Measurements from ENCODE around the gene SV2A.
"Not testable (repeated sequence)": the region's sequence is repeated elsewhere in the genome, so short reads cannot be mapped to it uniquely, and the experiment has no call there.

The SV2A gene

DNA sequence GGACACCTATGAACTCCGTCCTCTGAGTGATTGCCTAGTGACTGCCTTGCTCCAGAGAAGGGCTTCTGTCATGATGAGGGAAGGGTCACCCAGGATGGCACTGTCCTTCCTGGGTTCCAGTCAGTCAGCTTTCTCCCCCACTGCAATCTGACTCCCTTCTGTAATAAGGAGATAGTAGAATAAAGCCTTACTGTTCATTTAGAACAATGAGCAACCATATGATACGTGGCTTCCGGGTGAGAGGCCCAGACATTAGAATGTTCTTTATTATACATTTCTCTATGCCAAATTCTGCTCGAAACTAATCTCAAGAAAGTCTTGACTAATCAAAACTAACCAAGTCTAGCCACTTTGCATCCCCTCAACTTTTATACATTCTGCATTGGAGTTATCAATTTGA lies 27.6 kb upstream of the SV2A start:
- ATAC-seq (ENCODE audit: low read depth) (no peak), DNase-seq (ENCODE audit: low spot score) (no peak)
- TF ChIP-seq CTCF (IDR thresholded peaks at IDR 0.05; ENCODE audit: poor library complexity, severe bottlenecking): no peak
- Histone ChIP-seq H3K4me1 (ENCODE audit: insufficient read depth, poor library complexity, severe bottlenecking) (peaks cover 5% of the 10 kb centered on the region), H3K9me3 (ENCODE audit: severe bottlenecking) (no peaks in the 10 kb centered on the region), H3K36me3 (ENCODE audit: low read depth) (peaks cover 36% of the 10 kb centered on the region), H3K27me3 (ENCODE audit: insufficient read depth, poor library complexity, severe bottlenecking) (no peaks in the 10 kb centered on the region), H3K4me3 (ENCODE audit: severe bottlenecking) (no peak overlapping the region), H3K27ac (ENCODE audit: poor library complexity, severe bottlenecking) (no peak overlapping the region)

- H3K27ac ChIP-seq (ENCODE audit: poor library complexity, severe bottlenecking): no peak overlapping the region
- no peak for DNase-seq (ENCODE audit: low spot score)
- no peaks in the 10 kb centered on the region for H3K9me3 ChIP-seq (ENCODE audit: severe bottlenecking)
- H3K27me3 ChIP-seq (ENCODE audit: insufficient read depth, poor library complexity, severe bottlenecking): no peaks in the 10 kb centered on the region
- TF ChIP-seq CTCF (IDR thresholded peaks at IDR 0.05; ENCODE audit: poor library complexity, severe bottlenecking): no peak
- peaks cover 23% of the 10 kb centered on the region for H3K4me1 ChIP-seq (ENCODE audit: insufficient read depth, poor library complexity, severe bottlenecking)
- H3K36me3 ChIP-seq (ENCODE audit: low read depth): peaks cover 24% of the 10 kb centered on the region
- ATAC-seq (ENCODE audit: low read depth): no peak
- no peak overlapping the region for H3K4me3 ChIP-seq (ENCODE audit: severe bottlenecking)
Measured at GRCh38 chr1:149942885-149943284, 25.2 kb upstream of the SV2A start.

DNA sequence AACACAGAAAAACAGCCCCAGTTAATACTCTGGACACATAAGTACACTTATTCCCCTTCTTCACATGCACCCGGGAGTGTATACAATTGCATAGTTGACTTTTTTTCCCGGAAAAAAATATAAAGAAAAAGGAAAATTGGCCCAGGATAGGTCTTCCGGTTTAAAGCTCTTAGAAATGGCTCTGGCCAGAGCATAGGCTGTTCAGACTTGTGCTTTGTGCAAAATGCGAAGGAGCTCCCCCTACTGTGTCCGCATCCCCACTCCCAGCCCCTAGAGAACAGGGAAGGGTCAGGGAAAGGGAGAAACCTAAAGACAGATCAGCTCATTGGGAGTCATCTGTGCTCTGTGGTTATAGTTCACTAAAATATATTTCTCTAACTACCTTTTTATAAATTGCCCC lies 24.6 kb upstream of the SV2A start:
- peak; percentile 28; the same call in 2 of the 3 replicates for ATAC-seq (ENCODE audit: low read depth)
- TF ChIP-seq CTCF (IDR thresholded peaks at IDR 0.05; ENCODE audit: poor library complexity, severe bottlenecking): peak; percentile 44
- peaks cover 21% of the 10 kb centered on the region for H3K36me3 ChIP-seq (ENCODE audit: low read depth)
- no peak overlapping the region for H3K4me3 ChIP-seq (ENCODE audit: severe bottlenecking)
- no peaks in the 10 kb centered on the region for H3K27me3 ChIP-seq (ENCODE audit: insufficient read depth, poor library complexity, severe bottlenecking)
- H3K9me3 ChIP-seq (ENCODE audit: severe bottlenecking): no peaks in the 10 kb centered on the region
- no peak overlapping the region for H3K27ac ChIP-seq (ENCODE audit: poor library complexity, severe bottlenecking)
- peaks cover 27% of the 10 kb centered on the region for H3K4me1 ChIP-seq (ENCODE audit: insufficient read depth, poor library complexity, severe bottlenecking)
- DNase-seq (ENCODE audit: low spot score): no peak

DNA sequence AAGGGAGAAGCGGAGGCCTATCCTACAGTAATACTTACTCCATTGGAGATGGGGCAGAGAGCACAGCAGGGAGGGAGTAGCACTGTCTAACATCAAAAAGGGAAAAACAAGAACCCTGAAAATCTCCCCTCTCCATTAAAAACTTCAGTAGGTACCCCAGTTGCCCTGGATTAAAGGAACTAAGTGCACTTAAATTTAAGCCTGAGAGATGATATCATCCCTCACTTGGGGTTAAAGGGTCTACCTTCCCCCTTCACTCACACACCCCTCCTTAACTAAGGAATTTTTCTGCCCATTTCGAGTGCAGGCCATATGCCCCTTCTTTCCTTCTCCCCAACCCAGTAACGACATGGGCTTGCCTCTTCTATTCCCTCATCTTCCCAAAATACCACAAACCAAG lies 22.8 kb upstream of the SV2A start:
- H3K4me3 ChIP-seq (ENCODE audit: severe bottlenecking): no peak overlapping the region
- peak overlapping the region; percentile 86 for H3K27ac ChIP-seq (ENCODE audit: poor library complexity, severe bottlenecking)
- DNase-seq (ENCODE audit: low spot score) (no peak), ATAC-seq (ENCODE audit: low read depth) (no peak)
- H3K9me3 ChIP-seq (ENCODE audit: severe bottlenecking): no peaks in the 10 kb centered on the region
- peaks cover 31% of the 10 kb centered on the region for H3K4me1 ChIP-seq (ENCODE audit: insufficient read depth, poor library complexity, severe bottlenecking)
- H3K27me3 ChIP-seq (ENCODE audit: insufficient read depth, poor library complexity, severe bottlenecking): no peaks in the 10 kb centered on the region
- TF ChIP-seq CTCF (IDR thresholded peaks at IDR 0.05; ENCODE audit: poor library complexity, severe bottlenecking): no peak
- H3K36me3 ChIP-seq (ENCODE audit: low read depth): peaks cover 6% of the 10 kb centered on the region

- H3K36me3 ChIP-seq (ENCODE audit: low read depth); ATAC-seq (ENCODE audit: low read depth); DNase-seq (ENCODE audit: low spot score); H3K9me3 ChIP-seq (ENCODE audit: severe bottlenecking); H3K27me3 ChIP-seq (ENCODE audit: insufficient read depth, poor library complexity, severe bottlenecking): not testable (repeated sequence)
- Histone ChIP-seq H3K27ac (ENCODE audit: poor library complexity, severe bottlenecking) (peak overlapping the region; percentile 86), H3K4me1 (ENCODE audit: insufficient read depth, poor library complexity, severe bottlenecking) (peaks cover 31% of the 10 kb centered on the region), H3K4me3 (ENCODE audit: severe bottlenecking) (peak overlapping the region; percentile 12)
Measured at GRCh38 chr1:149938668-149939003, 21.0 kb upstream of the SV2A start.

Measured in RWPE2 (cell line).